ENCODE results near the gene DDX41. TPM values are rescaled to one million over a fixed set of nuclear protein-coding genes. Genes with fewer than 3 reads are reported as not detected.
"Not testable (repeated sequence)": the region's sequence is repeated elsewhere in the genome, so short reads cannot be mapped to it uniquely, and the experiment has no call there.

The DDX41 gene
- total RNA-seq, 4 donors from 2014 or later = 96.5 to 170 (median 130) TPM

DNA sequence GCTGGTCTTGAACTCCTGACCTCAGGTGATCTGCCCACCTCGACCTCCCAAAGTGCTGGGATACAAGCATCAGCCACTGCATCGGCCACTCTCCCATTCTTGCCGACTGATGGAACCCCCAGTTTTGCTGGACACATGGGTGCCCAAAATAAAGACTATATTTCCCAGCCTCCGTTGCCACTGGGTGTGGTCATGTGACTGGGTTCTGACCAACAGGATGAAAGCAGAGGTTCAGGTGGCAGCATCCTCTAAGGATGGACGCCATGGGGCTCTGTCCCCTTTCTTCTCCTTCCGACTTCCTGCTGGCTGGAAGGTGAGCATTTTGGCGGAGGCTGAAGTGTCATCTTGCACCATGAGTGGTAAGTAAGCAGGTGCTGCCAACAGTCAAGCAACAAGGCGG lies 29.6 kb downstream of the DDX41 start:
- intact Hi-C loops (cut with DNase I; ENCODE audit: low total_unique reads) (no loop called here), in situ Hi-C loops (cut with MboI; ENCODE audit: low pct_ligation_motif_present in 1 of 4, low pct_unique_long_range_greater_than_20kb in 1 of 4, low sequenced_read_pairs in 3 of 4) (no loop called here)
- no peak for TF ChIP-seq POLR2AphosphoS5 (IDR thresholded peaks at IDR 0.05)
- TF ChIP-seq, protein P1, sequence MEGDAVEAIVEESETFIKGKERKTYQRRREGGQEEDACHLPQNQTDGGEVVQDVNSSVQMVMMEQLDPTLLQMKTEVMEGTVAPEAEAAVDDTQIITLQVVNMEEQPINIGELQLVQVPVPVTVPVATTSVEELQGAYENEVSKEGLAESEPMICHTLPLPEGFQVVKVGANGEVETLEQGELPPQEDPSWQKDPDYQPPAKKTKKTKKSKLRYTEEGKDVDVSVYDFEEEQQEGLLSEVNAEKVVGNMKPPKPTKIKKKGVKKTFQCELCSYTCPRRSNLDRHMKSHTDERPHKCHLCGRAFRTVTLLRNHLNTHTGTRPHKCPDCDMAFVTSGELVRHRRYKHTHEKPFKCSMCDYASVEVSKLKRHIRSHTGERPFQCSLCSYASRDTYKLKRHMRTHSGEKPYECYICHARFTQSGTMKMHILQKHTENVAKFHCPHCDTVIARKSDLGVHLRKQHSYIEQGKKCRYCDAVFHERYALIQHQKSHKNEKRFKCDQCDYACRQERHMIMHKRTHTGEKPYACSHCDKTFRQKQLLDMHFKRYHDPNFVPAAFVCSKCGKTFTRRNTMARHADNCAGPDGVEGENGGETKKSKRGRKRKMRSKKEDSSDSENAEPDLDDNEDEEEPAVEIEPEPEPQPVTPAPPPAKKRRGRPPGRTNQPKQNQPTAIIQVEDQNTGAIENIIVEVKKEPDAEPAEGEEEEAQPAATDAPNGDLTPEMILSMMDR (IDR thresholded peaks at IDR 0.05) = no peak
- TF ChIP-seq EP300 (IDR thresholded peaks at IDR 0.05; ENCODE audit: low read depth) = no peak
- TF ChIP-seq POLR2A (IDR thresholded peaks at IDR 0.05) = no peak
- Histone ChIP-seq H3K4me1 (peaks cover 6 to 30% (median 19%) of the 10 kb centered on the region in 4 donors), H3K27me3 (no peaks in the 10 kb centered on the region), H3K9me3 (no peaks in the 10 kb centered on the region), H3K36me3 (no peaks in the 10 kb centered on the region), H3K27ac (peak overlapping the region in 1 of 4 donors; percentile 15), H3K4me3 (no peak overlapping the region)
- 88% methylated on average over 8 of the region's 8 CpGs; no CpG with 5 or more reads in 1 of the 2 donors for WGBS, 2 donors (ENCODE audit: low coverage in 1 of 2)
- DNase-seq = no peak

DNA sequence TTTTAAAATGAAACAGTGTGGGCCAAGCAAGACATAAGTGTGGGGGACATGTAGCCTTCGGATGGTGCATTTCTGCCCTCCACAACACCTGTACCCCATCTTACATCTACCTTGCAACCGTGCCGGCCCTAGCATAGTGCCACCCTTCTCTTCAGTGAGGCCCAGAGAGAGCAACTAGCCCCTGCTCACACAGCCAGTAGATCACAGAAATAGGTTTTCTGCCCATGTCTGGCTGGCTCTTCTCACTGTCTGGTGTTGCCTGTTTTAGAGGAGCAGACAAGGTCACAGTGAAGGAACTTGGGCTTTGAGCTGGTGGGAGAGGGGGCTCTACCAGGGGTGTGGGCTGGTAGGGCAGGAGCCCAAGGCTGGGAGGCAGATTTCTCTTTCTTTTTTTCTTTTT lies 30.5 kb downstream of the DDX41 start:
- H3K4me3 ChIP-seq = no peak overlapping the region
- no peak overlapping the region for H3K27ac ChIP-seq
- H3K27me3 ChIP-seq = no peaks in the 10 kb centered on the region
- in situ Hi-C loops (cut with MboI; ENCODE audit: low pct_ligation_motif_present in 1 of 4, low pct_unique_long_range_greater_than_20kb in 1 of 4, low sequenced_read_pairs in 3 of 4) (no loop called here), intact Hi-C loops (cut with DNase I; ENCODE audit: low total_unique reads) (no loop called here)
- TF ChIP-seq POLR2A (IDR thresholded peaks at IDR 0.05) = no peak
- TF ChIP-seq EP300 (IDR thresholded peaks at IDR 0.05; ENCODE audit: low read depth) = no peak
- TF ChIP-seq, protein P1 (IDR thresholded peaks at IDR 0.05) = no peak
- TF ChIP-seq POLR2AphosphoS5 (IDR thresholded peaks at IDR 0.05) = no peak
- 89% methylated on average over 3 of the region's 3 CpGs; no CpG with 5 or more reads in 1 of the 2 donors for WGBS, 2 donors (ENCODE audit: low coverage in 1 of 2)
- H3K36me3 ChIP-seq = no peaks in the 10 kb centered on the region
- DNase-seq = no peak
- peaks cover 4 to 25% (median 15%) of the 10 kb centered on the region in 4 donors for H3K4me1 ChIP-seq
- no peaks in the 10 kb centered on the region for H3K9me3 ChIP-seq

GRCh38 chr5:177485753-177486152 lies 31.0 kb downstream of the DDX41 start:
- H3K9me3 ChIP-seq; H3K36me3 ChIP-seq; intact Hi-C loops (cut with DNase I; ENCODE audit: low total_unique reads); H3K27me3 ChIP-seq; H3K4me3 ChIP-seq; in situ Hi-C loops (cut with MboI; ENCODE audit: low pct_ligation_motif_present in 1 of 4, low pct_unique_long_range_greater_than_20kb in 1 of 4, low sequenced_read_pairs in 3 of 4); DNase-seq: not testable (repeated sequence)
- Histone ChIP-seq H3K27ac (peak overlapping the region in 2 of 4 donors; percentile 15 to 91), H3K4me1 (peaks cover 3 to 26% (median 15%) of the 10 kb centered on the region in 4 donors)
- 100% methylated on average over 3 of the region's 3 CpGs; no CpG with 5 or more reads in 1 of the 2 donors for WGBS, 2 donors (ENCODE audit: low coverage in 1 of 2)

GRCh38 chr5:177484902-177485549 lies 31.7 kb downstream of the DDX41 start:
- Histone ChIP-seq H3K4me1 (peaks cover 7 to 30% (median 15%) of the 10 kb centered on the region in 4 donors), H3K27me3 (no peaks in the 10 kb centered on the region), H3K36me3 (no peaks in the 10 kb centered on the region), H3K4me3 (no peak overlapping the region), H3K9me3 (no peaks in the 10 kb centered on the region), H3K27ac (peak overlapping the region in 3 of 4 donors; percentile 22 to 91 (median 41))
- WGBS, 2 donors (ENCODE audit: low coverage in 1 of 2) = 47 to 79% methylated on average over 5 to 13 of the region's 13 CpGs
- intact Hi-C loops (cut with DNase I; ENCODE audit: low total_unique reads) (no loop called here), in situ Hi-C loops (cut with MboI; ENCODE audit: low pct_ligation_motif_present in 1 of 4, low pct_unique_long_range_greater_than_20kb in 1 of 4, low sequenced_read_pairs in 3 of 4) (no loop called here)
- DNase-seq = no peak
- TF ChIP-seq EP300 (IDR thresholded peaks at IDR 0.05; ENCODE audit: low read depth) (no peak), POLR2A (IDR thresholded peaks at IDR 0.05) (no peak), POLR2AphosphoS5 (IDR thresholded peaks at IDR 0.05) (no peak)
- TF ChIP-seq, protein P1 (IDR thresholded peaks at IDR 0.05) = no peak
